ENCODE data around the gene ACO1. TPM values are rescaled to one million over a fixed set of nuclear protein-coding genes. Genes with fewer than 3 reads are reported as not detected.
A peak's percentile ranks its signal among the peaks of the same experiment; 100 is the strongest.

ACO1 gene
- polyA plus RNA-seq, 3 donors, result 49.1 to 51.1 (median 50.3) TPM

DNA sequence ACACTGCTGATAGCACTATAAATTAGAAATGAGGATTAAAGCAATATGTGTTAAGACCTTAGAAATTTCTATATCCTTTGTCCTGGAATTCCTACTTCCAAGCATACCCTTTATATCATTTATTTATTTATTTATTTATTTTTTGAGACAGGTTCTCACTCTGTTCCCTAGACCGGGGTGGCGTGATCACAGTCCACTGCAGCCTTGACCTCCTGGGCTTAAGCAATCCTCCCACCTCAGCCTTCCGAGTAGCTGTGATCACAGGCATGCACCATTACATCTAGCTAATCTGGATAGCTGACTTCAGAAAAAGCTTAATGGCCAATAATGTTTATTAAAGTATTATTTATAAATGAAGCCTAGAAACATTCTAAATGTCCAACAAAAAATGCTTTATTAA lies 27.3 kb downstream of the ACO1 start:
- DNase-seq, result no peak

DNA sequence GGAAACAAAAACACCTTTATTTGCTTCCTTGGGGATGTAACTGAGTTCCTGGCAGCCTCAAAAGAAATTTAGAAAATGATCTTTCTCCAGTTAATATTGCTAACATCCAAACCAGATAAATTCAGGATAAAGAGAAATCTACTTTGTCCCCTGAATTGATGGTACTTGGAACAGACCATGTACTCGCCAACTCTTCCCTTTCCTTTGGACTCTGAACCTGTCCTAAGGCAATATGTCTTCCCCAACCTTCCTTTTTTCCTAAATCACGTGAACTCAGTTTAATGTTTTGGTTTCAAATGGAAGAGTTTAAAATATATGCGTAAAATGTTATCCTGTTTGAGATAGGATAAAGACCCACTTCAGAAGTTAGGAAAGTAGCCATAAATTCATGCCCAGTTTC lies 28.0 kb downstream of the ACO1 start:
- no peak for DNase-seq

DNA sequence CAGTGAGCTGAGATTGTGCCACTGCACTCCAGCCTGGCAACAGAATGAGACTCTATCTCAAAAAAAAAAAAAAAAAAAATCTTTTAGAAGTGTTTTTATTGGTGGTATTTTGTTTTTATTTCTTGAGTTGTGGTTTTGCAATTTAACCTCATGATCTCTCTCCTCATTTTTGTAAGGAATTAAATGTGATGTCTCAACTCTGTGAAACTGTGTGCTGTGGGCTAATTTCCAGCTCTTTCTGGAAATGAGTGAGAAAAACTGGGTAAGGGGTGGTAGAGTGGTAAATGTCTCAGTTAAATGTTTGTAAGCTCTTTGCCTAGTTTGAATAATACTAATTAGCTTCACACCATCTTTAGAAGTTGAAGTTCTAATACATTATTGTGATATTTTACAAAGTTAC lies 29.0 kb downstream of the ACO1 start:
- no peak for DNase-seq

DNA sequence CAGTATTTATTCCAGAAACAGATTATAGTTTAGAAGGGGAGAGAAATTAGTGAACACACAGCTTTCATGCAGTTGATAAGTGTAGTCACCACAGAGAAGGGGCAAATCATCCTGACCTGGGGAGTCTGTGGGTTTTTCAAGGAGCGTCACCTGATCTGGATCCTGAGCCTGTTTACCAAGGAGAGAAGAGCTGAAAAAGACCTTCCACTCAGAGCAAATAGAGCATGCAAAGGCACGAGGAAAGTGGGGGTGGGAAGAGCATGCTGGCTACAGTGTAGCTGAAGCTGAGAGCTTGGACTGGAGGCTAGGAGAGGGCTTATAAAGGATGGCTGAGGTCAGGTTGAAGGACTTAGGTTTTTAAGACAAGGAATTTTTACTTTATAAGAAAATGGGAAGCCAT lies 30.4 kb downstream of the ACO1 start:
- no peak for DNase-seq

DNA sequence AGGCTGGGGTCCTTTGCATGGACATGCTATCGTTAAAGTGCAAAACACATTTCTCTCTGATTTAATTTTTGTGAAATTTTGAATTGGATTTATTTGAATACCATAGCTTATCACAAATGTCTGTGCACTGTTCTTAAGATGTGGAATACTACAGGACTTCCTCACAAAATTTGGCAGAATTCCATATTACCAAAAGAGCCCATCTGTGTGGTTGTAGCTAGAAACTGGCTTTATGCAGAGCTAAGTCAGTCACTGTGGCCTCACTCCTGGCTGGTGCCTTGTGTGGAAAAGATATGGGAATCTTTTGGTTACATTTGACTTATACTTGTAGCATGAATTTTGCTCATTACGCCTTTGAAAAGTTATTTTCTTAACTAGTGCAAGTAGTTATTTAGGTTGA lies 35.5 kb downstream of the ACO1 start:
- DNase-seq, result no peak

DNA sequence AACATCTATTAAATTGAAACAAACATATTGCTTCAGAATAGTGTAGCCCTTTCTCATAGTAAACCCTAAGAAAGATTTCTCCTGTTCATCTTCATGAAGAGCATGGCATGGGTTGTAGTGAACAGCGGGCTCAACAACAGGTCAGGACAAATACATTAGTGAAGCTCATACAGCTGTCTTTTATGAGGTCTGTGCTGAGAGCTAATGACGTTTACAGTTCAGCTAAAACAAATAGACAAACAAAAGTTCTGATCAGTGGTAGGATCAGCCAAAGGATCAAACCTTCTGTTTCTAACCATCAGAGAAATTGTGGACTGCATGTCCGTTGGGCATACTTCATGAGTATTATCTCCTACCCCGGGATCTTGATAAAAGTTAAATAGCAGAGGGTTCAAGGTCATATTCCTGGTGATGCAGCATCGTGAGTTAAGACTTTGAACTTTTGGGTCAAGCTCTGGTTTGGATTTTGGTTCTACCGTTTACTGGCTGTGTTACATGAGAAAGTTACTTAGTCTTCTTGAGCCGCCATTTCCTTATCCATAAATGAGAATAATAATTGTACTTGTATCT lies 37.9 kb downstream of the ACO1 start:
- no peak for DNase-seq

DNA sequence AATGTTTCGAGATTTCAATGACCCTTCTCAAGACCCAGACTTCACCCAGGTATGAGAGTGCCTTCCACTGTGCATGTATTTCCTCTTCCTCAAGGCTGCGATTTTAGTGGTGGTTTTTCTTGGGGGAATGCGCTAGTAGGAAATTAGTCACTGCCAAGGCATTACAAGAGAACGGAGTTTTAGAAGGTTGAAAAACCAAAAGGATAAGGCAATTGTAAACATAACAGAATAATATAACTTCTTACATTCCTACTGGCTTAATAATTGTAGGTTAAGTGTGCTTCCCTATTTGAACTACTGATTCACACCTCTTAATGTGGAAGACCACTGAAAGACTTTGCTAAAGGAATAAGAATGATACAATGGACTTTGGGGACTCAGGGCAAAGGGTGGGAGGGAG lies 38.9 kb downstream of the ACO1 start:
- DNase-seq, result no peak

DNA sequence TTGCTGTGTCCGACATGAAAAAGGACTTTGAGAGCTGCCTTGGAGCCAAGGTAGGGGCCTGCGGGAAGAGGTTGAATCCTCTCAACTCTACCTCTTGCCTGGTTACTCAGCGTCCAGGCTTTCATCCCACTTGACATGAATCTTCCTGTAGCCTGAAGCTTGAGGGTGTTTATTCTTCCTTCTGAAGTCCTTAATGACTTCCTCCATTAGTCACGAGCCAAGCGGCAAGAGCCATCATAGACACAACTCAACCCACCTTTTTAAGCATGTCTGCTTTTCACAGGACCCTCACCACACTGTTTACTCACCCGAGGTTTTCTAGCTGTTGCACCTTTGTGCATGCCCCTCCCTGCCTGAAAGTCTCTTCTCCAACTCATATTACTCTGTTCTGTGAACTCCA lies 40.2 kb downstream of the ACO1 start:
- no peak for DNase-seq

DNA sequence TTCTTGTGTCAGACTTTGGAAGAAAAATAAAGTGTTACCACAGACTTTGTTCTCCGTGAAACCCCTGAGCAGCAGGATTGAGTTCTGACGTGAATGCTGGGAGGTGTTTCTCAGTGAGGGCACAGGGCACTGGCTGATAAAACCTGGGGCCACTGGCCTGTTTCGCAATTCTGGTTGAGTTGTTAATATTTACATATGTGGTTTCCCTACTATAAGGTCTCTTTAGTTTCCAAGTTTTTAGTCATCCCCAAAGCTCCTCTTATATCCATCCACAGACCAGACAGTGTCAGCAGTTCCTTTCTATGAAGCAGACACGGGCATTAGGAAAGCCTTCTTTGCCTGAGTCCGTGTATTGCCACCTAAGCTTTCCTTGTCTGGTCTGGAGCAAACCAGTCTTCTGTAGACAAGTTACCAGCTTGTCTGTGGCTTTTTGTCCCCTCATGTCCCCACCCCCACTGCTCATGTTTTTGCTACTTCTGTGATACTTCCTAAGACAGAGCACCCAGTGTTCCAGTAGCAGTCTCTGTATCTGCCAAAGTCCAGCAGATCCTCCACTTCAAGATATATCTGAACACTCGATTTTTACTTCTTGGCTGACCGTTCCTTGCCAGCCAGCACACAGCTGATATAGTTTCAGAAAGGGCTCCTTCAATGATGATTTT lies 42.0 kb downstream of the ACO1 start:
- DNase-seq, result no peak

DNA sequence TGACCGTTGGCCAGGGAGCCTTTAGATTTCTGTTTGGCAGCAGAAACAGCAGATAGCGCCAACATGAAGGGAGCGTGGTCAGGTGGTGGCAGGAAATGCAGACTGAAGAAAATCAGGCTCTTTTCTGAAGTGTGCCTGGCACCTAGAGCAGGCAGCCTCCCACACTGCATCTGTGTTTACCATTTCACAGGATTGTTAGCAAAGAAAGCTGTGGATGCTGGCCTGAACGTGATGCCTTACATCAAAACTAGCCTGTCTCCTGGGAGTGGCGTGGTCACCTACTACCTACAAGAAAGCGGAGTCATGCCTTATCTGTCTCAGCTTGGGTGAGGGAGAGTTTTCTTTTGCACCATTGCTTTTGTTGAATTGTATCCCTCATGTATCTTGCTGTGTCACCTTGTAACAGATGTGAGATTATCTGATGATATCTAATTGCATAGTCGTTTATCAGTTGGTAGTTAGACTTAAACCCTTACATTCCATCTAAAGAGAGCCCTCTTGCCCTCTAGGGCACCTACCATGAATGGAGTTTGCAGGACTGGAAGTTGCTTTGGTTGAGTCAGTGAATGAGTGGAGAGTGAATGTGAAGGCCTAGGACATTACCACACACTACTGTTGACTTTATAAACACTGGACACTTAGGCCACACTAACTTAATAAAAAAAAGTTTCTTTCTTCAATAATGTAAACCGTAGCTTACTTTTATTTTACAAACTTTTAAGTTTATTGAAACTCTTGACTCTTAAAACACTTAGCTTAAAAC lies 42.8 kb downstream of the ACO1 start:
- DNase-seq, result no peak

DNA sequence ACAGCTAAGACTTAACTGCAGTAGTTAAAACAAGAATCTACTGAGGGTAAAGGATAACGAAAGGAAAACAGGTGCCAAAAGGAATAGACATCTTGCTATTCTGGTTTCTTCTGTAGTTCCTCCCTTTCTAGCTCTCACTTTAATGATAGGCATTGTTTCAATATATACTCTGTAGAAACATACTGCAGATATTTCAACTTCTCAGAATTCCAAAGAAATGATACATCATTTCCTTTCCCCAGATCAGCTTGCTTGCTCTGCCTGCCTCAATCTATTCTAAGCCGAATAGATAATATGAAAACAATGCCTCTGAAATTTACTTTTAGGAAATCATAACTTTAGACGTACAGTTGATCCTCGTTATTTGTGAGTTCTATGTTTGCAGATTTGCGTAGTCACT lies 46.3 kb downstream of the ACO1 start:
- DNase-seq, result no peak

DNA sequence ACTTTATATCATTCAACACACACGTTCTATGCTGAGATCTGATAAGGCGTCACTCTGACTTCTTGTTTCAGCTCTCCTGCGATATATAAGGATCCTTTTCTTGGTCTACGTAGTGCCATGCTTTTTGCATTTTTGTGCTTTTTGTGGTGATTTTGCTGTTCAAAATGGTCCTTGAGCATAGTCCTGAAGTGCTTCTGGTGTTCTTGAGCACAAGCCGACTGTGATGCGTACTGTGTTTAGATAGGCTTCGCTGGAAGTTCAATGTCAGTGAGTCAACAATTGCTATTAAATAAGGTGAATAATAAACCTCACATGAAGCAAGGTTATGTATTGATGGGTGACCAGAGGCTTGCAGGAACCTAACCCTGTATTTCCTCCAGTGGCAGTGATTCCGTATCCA lies 46.8 kb downstream of the ACO1 start:
- no peak for DNase-seq

DNA sequence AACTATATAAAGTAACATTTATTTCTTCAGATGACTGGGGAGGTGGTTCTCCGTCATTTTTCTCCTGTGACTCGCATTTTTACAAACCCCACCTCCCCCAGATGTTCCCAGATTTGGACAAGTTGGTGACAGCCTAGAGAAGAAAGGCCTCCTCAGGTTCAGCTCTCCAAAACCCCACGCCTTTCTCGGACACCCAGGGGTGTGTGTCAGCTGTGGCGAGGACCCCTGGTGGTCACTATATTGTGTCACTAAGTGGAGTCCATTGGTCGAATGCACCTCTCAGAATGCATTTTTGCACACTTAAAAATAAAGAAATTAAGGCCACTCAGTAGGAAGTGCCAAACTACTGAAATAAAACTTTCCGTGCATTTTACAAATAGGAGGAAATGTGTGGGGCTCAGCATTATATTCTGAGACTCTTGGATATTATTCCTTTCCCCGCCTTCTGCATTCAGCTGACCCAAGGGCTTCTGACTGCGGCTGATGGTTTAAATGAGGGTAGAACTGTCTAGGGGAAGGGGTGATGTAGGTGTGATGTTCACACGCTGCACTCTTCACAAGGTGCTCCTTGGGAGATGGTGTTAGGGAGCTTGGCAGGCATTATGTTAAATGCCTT lies 47.6 kb downstream of the ACO1 start:
- DNase-seq, result peak; percentile 9

DNA sequence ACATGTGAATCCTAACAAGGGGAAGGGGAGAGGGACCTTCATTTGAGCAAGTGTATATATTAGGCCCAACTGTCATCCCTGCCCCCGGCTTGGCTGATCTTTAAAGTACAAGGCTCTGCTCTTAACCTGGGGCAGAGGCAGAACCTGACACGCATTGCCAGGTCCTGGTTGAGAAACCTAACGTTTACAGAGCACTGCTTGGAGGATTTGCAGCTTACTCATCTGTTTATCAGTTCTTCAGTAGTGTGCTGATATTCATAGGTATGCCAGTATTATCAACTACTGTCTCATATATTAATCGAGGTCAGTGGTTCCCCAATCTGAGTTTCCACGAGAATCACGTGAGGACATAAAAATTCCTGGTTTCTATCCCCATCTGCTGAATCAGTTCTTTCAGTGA lies 50.4 kb downstream of the ACO1 start:
- no peak for DNase-seq

DNA sequence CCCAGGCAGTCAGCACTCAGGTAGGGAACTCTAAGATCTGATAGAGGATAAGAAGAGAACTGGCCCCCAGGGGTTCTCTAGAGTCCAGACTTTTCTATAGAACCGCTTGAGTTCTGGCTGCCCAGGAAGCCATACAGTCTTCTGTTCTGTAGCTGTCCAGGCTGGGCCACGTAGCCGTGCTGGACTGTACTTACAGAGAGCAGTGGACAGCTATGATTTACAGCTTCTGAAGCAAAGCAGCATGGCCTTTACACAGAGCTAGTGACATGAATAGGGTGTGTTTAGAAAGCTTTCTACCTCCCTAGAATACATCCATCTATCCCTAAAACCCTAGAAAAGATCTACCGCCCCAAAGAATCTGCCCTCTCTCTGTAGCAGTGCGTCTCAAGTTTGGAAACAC lies 57.2 kb downstream of the ACO1 start:
- no peak for DNase-seq

DNA sequence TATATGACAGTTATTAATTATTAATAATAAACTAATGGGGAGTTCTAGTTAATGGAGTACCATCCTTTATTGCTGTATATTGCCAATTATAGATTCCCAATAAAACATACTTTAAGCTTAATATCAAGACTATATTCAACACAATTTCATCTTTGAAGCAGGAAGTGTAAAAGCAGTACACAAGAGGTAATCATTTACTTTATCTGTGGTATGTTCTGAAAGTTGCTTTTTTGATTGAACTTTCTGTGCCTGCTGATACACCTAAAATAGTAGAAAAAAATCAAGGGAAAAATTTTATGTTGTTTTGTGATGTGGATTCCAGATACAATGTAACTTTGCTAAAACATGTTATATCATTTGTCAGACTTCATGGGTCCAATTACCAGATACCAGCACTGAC lies 58.0 kb downstream of the ACO1 start:
- no peak for DNase-seq

DNA sequence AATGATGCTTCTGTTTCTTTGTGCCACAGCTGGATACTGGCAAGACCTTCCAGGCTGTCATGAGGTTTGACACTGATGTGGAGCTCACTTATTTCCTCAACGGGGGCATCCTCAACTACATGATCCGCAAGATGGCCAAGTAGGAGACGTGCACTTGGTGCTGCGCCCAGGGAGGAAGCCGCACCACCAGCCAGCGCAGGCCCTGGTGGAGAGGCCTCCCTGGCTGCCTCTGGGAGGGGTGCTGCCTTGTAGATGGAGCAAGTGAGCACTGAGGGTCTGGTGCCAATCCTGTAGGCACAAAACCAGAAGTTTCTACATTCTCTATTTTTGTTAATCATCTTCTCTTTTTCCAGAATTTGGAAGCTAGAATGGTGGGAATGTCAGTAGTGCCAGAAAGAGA lies 65.5 kb downstream of the ACO1 start:
- no peak for DNase-seq

DNA sequence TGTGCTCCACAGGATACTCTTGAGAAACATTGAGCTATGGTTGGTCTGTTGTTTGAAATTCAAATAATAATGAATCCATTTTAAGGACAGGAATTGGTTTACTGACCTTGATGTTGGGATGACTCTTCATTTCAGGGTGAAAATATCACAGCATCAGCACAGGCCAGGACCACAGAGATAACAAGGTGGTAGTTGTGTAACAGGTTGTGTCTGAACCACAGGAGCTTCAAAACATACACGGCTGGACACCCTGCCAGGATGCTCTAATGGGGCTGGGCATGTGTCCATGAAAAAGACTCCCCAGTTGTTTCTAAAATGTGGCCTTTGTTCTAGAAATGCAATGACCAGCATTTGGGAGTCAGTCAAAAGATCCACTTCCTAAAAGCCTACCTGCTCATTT lies 69.8 kb downstream of the ACO1 start:
- no peak for DNase-seq

DNA sequence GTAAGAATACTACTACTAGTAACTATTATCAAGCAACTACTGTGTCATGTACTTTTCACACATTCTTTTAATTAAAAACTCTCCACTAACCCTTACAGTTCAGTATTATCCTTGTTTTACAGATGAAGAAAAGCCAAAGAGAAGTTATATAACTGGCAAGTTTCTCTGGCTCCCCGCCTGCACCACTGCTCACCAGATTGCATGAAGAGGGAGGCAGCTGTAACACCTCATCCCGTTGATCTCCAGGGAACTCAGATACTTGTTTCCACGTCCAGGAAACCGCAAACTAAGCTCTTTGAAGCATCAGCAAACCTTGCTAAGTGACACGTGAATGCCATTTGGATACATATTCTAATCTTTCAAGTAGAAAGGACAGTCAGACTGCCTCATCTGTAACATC lies 71.3 kb downstream of the ACO1 start:
- no peak for DNase-seq

DNA sequence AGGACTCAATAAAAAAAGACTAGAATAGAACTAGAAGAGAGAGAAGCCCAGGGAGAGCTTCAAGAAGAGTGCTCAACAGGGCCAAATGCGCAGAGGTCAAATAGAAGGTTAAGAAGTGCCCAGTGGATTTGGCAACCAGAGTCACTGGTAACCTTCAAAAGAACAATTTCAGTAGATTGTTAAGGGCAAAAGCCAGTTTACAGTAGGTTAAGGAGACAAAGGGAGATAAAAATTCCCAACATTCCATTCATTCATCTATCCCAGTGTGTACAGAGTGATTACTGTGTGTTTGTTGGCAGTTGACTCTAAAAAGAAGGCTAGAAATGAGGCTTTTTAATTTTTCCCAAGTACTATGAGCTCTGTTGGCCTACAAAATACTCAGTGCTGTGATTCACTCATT lies 72.1 kb downstream of the ACO1 start:
- DNase-seq, result no peak

DNA sequence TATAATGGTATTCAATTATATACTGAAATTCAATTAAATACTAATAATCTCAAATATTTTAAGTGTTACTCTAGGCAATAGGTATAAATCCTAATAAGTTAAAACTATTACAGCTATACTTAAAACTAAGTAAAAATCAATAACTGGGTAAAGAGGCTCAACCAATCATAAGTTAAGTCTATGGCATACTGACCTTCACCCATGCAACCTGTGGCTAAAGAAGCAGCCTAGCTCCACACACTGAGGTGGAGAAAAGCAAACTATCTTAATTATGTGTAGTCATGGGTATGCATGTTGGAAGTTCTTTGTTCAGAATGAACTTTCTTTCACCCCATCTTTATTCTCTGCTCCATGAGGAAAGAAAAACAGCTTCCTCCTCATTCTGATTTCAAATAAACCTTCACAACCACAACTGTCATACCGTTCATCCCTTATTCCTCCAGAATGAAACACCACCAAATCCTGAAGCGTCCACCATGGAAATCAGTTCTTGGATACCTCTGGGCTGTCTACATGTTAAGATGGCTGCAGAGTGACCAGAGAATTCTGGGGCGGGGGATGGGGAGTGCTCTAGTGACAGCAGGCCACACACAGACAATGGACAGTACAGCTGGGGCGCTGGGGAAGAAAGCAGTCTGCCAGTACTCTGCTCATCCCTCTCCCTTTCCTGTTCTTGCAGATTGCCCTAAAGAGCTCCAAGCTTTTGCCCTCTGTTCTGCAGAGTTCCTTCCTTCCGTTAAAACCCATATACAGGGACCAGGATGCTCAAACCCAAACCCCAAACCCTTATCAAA lies 79.3 kb downstream of the ACO1 start:
- no peak for DNase-seq

DNA sequence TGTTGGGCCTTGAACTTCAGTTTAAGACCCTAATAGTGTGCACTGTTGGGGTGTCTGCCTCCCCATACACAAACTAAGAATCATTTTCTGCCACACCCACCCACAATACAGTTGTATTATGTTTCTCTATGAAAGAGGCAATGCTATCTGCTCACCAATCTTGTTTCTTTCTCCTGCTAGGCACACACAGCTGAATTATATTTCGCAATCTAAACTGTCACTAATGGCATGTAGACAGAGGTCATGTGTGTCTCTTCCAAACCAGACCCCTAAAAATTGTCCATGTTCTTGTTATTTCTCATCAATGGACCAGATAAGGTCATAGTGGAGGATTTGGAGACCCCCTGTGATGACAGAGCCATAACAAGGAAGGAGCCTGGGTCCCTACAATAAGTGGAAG lies 84.3 kb downstream of the ACO1 start:
- no peak for DNase-seq
